DOHH2 (cell line): ENCODE data around the gene METTL24.

ENCODE experiments used
- H3F3A ChIP-seq: fragments of 200-600 bp; sonication (generic), shearing (Covaris generic); 2 replicates; pipeline ENCODE4 v1.6.0; 2016; ENCODE audit warnings: antibody characterized with exemption, mild to moderate bottlenecking; ENCODE audit not compliant: control insufficient read depth, insufficient read depth
- H3K27ac ChIP-seq: fragments of 200-600 bp; sonication (generic); 2 replicates; pipeline ENCODE4 v1.5.1; 2014; ENCODE audit warnings: low read depth, mild to moderate bottlenecking, low read length, moderate library complexity
- H3K27me3 ChIP-seq: fragments of 200-600 bp; sonication (generic); 2 replicates; pipeline ENCODE4 v1.6.1; 2014; ENCODE audit warnings: mild to moderate bottlenecking, low read length, mixed read lengths; ENCODE audit not compliant: control insufficient read depth
- H3K36me3 ChIP-seq: fragments of 200-600 bp; sonication (generic); 2 replicates; pipeline ENCODE4 v1.6.1; 2014; ENCODE audit warnings: mild to moderate bottlenecking, low read length, moderate library complexity, mixed read lengths; ENCODE audit not compliant: control insufficient read depth
- H3K4me1 ChIP-seq: fragments of 200-600 bp; sonication (generic); 2 replicates; pipeline ENCODE4 v1.6.1; 2014; ENCODE audit warnings: mild to moderate bottlenecking, low read length, mixed read lengths; ENCODE audit not compliant: control insufficient read depth
- H3K4me2 ChIP-seq: fragments of 200-600 bp; sonication (generic); 2 replicates; pipeline ENCODE4 v1.6.0; 2014; ENCODE audit warnings: mild to moderate bottlenecking, low read length, moderate library complexity
- H3K4me3 ChIP-seq: fragments of 200-600 bp; sonication (generic); 2 replicates; pipeline ENCODE4 v1.5.1; 2014; ENCODE audit warnings: mild to moderate bottlenecking, low read length, mixed read lengths
- H3K79me2 ChIP-seq: fragments of 200-600 bp; sonication (generic); 2 replicates; pipeline ENCODE4 v1.6.1; 2014; ENCODE audit warnings: mild to moderate bottlenecking, low read length, mixed read lengths; ENCODE audit not compliant: control insufficient read depth
- H3K9me2 ChIP-seq: fragments of 200-600 bp; sonication (generic); replicated peaks from 2 replicates; pipeline ENCODE4 v1.6.1; 2014; ENCODE audit warnings: mild to moderate bottlenecking, low read length, mixed read lengths; ENCODE audit not compliant: control insufficient read depth
- H3K9me3 ChIP-seq: fragments of 200-600 bp; sonication (generic); 2 replicates; pipeline ENCODE4 v1.6.1; 2014; ENCODE audit warnings: antibody characterized with exemption, low read length, mixed read lengths; ENCODE audit not compliant: control insufficient read depth, insufficient read depth
- H4K20me1 ChIP-seq: fragments of 200-600 bp; sonication (generic); 2 replicates; pipeline ENCODE4 v1.6.0; 2014; ENCODE audit warnings: low read depth, mild to moderate bottlenecking, antibody characterized with exemption, low read length, moderate library complexity; ENCODE audit not compliant: control insufficient read depth, insufficient read depth
- CTCF ChIP-seq: fragments of 200-600 bp; sonication (generic); IDR thresholded peaks from one replicate; pipeline ENCODE4 v1.5.1; 2014; ENCODE audit warnings: antibody characterized with exemption, mild to moderate bottlenecking, low read depth, low read length; ENCODE audit not compliant: poor library complexity, severe bottlenecking
- EZH2phosphoT487 ChIP-seq: fragments of 200-600 bp; sonication (generic); IDR thresholded peaks from 2 replicates; pipeline ENCODE4 v1.6.1; 2017; ENCODE audit warnings: borderline replicate concordance, mild to moderate bottlenecking, antibody characterized with exemption, low read length, moderate library complexity, mixed read lengths

METTL24 gene

GRCh38 chr6:110250838-110251237, 107.3 kb downstream of the METTL24 start:
- H3K27me3 ChIP-seq, result no peaks in the 10 kb centered on the region
- H3K4me1 ChIP-seq, result no peaks in the 10 kb centered on the region
- no peak overlapping the region for H3K4me2 ChIP-seq
- H3K4me3 ChIP-seq, result no peak overlapping the region
- TF ChIP-seq EZH2phosphoT487, result no peak
- no peak for TF ChIP-seq CTCF
- no peaks in the 10 kb centered on the region for H3K36me3 ChIP-seq
- H3K79me2 ChIP-seq, result no peaks in the 10 kb centered on the region
- H3K27ac ChIP-seq, result no peak overlapping the region
- H3K9me2 ChIP-seq, result no peaks in the 10 kb centered on the region
- no peaks in the 10 kb centered on the region for H3K9me3 ChIP-seq
- H3F3A ChIP-seq, result no peaks in the 10 kb centered on the region
- H4K20me1 ChIP-seq, result no peaks in the 10 kb centered on the region

- H3K9me3 ChIP-seq, result no peaks in the 10 kb centered on the region
- no peaks in the 10 kb centered on the region for H3F3A ChIP-seq
- no peaks in the 10 kb centered on the region for H3K9me2 ChIP-seq
- no peaks in the 10 kb centered on the region for H3K36me3 ChIP-seq
- H4K20me1 ChIP-seq, result no peaks in the 10 kb centered on the region
- no peak for TF ChIP-seq CTCF
- TF ChIP-seq EZH2phosphoT487, result no peak
- no peaks in the 10 kb centered on the region for H3K79me2 ChIP-seq
- no peak overlapping the region for H3K4me3 ChIP-seq
- H3K27ac ChIP-seq, result no peak overlapping the region
- H3K4me1 ChIP-seq, result no peaks in the 10 kb centered on the region
- no peaks in the 10 kb centered on the region for H3K27me3 ChIP-seq
- no peak overlapping the region for H3K4me2 ChIP-seq
Measured at GRCh38 chr6:110250058-110250457, 108.1 kb downstream of the METTL24 start.

GRCh38 chr6:110246900-110247546, 111.1 kb downstream of the METTL24 start:
- Histone ChIP-seq H3K27me3 (no peaks in the 10 kb centered on the region), H3F3A (no peaks in the 10 kb centered on the region), H3K4me2 (no peak overlapping the region), H3K4me1 (no peaks in the 10 kb centered on the region), H4K20me1 (no peaks in the 10 kb centered on the region), H3K36me3 (no peaks in the 10 kb centered on the region), H3K79me2 (no peaks in the 10 kb centered on the region), H3K27ac (no peak overlapping the region), H3K4me3 (no peak overlapping the region), H3K9me3 (no peaks in the 10 kb centered on the region), H3K9me2 (no peaks in the 10 kb centered on the region)
- no peak for TF ChIP-seq EZH2phosphoT487
- TF ChIP-seq CTCF, result no peak
